Trophoblast cell (in vitro differentiated cells and primary cell): ENCODE results near the gene EGFL8.

Experiments used
- DNase-seq, 2 donors: peaks; one replicate each; pipeline ENCODE4 v3.0.0-alpha.2; 2016
- H2AFZ ChIP-seq: 2 replicates; pipeline ENCODE4 v1.6.1; 2013; ENCODE audit warnings: low read length, moderate library complexity, mild to moderate bottlenecking; ENCODE audit not compliant: insufficient read depth, poor library complexity
- H2AK5ac ChIP-seq: 2 replicates; pipeline ENCODE4 v1.6.1; 2013; ENCODE audit warnings: mild to moderate bottlenecking, low read length
- H2BK120ac ChIP-seq: 2 replicates; pipeline ENCODE4 v1.6.1; 2013; ENCODE audit warnings: low read length, mild to moderate bottlenecking, moderate library complexity; ENCODE audit not compliant: insufficient read depth, poor library complexity
- H2BK12ac ChIP-seq: 2 replicates; pipeline ENCODE4 v1.6.1; 2013; ENCODE audit warnings: mild to moderate bottlenecking, low read length, moderate library complexity
- H2BK5ac ChIP-seq: 2 replicates; pipeline ENCODE4 v1.6.1; 2013; ENCODE audit warnings: low read length, low read depth, moderate library complexity, mild to moderate bottlenecking; ENCODE audit not compliant: poor library complexity
- H3K14ac ChIP-seq: 2 replicates; pipeline ENCODE4 v1.6.1; 2013; ENCODE audit warnings: mild to moderate bottlenecking, low read length
- H3K18ac ChIP-seq: 2 replicates; pipeline ENCODE4 v1.6.1; 2013; ENCODE audit warnings: mild to moderate bottlenecking, low read length
- H3K23ac ChIP-seq: 2 replicates; pipeline ENCODE4 v1.6.1; 2013; ENCODE audit warnings: low read length
- H3K27ac ChIP-seq: 2 replicates; pipeline ENCODE4 v1.5.1; 2013; ENCODE audit warnings: low read depth, mild to moderate bottlenecking, inconsistent platforms, low read length, moderate library complexity
- H3K27me3 ChIP-seq: 2 replicates; pipeline ENCODE4 v1.6.1; 2013; ENCODE audit warnings: inconsistent platforms, mild to moderate bottlenecking, low read length, moderate library complexity; ENCODE audit not compliant: insufficient read depth
- H3K36me3 ChIP-seq, 2 experiments: 1 replicate in 1 of 2; 2 replicates in 1 of 2; pipeline ENCODE4 v1.6.1; 2013; ENCODE audit warnings: low read length in 2 of 2, mild to moderate bottlenecking in 2 of 2, moderate library complexity in 1 of 2; ENCODE audit not compliant: insufficient read depth in 2 of 2, control insufficient read depth in 1 of 2
- H3K4ac ChIP-seq: 2 replicates; pipeline ENCODE4 v1.6.1; 2013; ENCODE audit warnings: low read depth, mild to moderate bottlenecking, low read length, moderate library complexity
- H3K4me1 ChIP-seq, 2 experiments: 1 replicate in 1 of 2; 2 replicates in 1 of 2; pipeline ENCODE4 v1.6.1; 2013; ENCODE audit warnings: low read length in 2 of 2, mild to moderate bottlenecking in 2 of 2, moderate library complexity in 1 of 2; ENCODE audit not compliant: insufficient read depth in 2 of 2, control insufficient read depth in 1 of 2
- H3K4me2 ChIP-seq: 2 replicates; pipeline ENCODE4 v1.6.1; 2013; ENCODE audit warnings: inconsistent platforms, mild to moderate bottlenecking, low read length, moderate library complexity
- H3K4me3 ChIP-seq: 2 replicates; pipeline ENCODE4 v1.5.1; 2013; ENCODE audit warnings: mild to moderate bottlenecking, low read depth, low read length, inconsistent platforms
- H3K79me1 ChIP-seq: one replicate; pipeline ENCODE4 v1.6.1; 2013; ENCODE audit warnings: low read length
- H3K79me2 ChIP-seq: 2 replicates; pipeline ENCODE4 v1.6.1; 2013; ENCODE audit warnings: low read length, mild to moderate bottlenecking; ENCODE audit not compliant: control insufficient read depth, insufficient read depth, poor library complexity
- H3K9ac ChIP-seq: 2 replicates; pipeline ENCODE4 v1.6.1; 2013; ENCODE audit warnings: mild to moderate bottlenecking, low read length
- H3K9me3 ChIP-seq: 2 replicates; pipeline ENCODE4 v1.6.1; 2013; ENCODE audit warnings: low read depth, mild to moderate bottlenecking, control low read depth, inconsistent platforms, low read length; ENCODE audit not compliant: insufficient read depth
- H4K12ac ChIP-seq: 2 replicates; pipeline ENCODE4 v1.6.1; 2013; ENCODE audit warnings: low read depth, mild to moderate bottlenecking, low read length, moderate library complexity
- H4K8ac ChIP-seq: 2 replicates; pipeline ENCODE4 v1.6.1; 2013; ENCODE audit warnings: low read depth, mild to moderate bottlenecking, low read length, moderate library complexity
- H4K91ac ChIP-seq: one replicate; pipeline ENCODE4 v1.6.1; 2013; ENCODE audit warnings: low read depth, mild to moderate bottlenecking, low read length, moderate library complexity
- WGBS: extraction: QIAGEN DNeasy Blood & Tissue Kit; methylation state at CpG from one replicate; pipeline ENCODE4 v1.1.7; 2013; ENCODE audit warnings: missing lambda C conversion rate; ENCODE audit not compliant: insufficient read length, insufficient coverage; ENCODE audit errors: extremely low coverage; 5-methylcytosine and 5-hydroxymethylcytosine counted together

The EGFL8 gene

DNA sequence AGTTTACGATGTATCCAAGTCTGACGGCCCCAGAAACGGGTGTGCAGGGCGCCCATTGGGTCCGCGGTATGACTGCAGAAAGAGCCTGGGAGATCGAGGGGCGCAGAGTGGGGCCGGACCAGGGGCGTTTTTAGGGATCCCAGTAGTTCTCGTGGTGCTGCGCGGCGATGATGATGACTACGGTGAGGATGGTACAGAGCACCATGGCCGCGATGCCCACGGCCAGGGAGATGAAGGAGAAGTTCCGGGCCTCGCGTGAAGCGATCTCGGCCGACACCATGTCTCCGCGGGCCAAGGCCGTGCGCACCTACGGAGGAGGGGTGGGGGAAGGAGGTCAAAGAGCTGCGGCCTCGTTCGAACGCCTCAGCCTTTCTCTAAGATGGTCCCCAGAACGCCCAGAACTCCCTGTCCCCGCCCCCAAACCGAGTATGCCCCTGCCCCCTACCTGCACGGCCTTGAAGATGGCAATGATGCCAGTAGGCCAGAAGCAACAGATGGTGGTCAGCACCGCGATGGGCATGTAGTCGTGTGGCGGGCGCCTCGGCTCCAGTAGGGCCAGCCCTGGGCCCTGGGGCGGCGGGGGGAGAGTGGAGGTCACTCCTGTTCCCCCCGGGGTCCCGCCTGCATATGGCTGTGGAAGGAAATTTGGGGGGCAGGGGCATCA, 15.2 kb upstream of the EGFL8 start:
- no peak overlapping the region for H3K27ac ChIP-seq
- H2AFZ ChIP-seq = no peak overlapping the region
- no peak overlapping the region for H3K9ac ChIP-seq
- peaks cover 11% of the 10 kb centered on the region for H3K79me2 ChIP-seq
- H4K12ac ChIP-seq = no peak overlapping the region
- H3K9me3 ChIP-seq = peaks cover 3% of the 10 kb centered on the region
- H3K36me3 ChIP-seq = no peaks in the 10 kb centered on the region
- H2AK5ac ChIP-seq = no peak overlapping the region
- H3K4me3 ChIP-seq = no peak overlapping the region
- no CpG with 5 or more reads among the region's 47 CpGs for WGBS
- H2BK12ac ChIP-seq = no peak overlapping the region
- H3K23ac ChIP-seq = no peak overlapping the region
- no peak overlapping the region for H3K4me2 ChIP-seq
- H2BK120ac ChIP-seq = no peak overlapping the region
- H4K91ac ChIP-seq = no peak overlapping the region
- no peak overlapping the region for H3K18ac ChIP-seq
- DNase-seq = no peak
- peaks cover 8% of the 10 kb centered on the region in 2 experiments for H3K4me1 ChIP-seq
- H3K79me1 ChIP-seq = peaks cover 16% of the 10 kb centered on the region
- H2BK5ac ChIP-seq = no peak overlapping the region
- H3K4ac ChIP-seq = no peak overlapping the region
- no peak overlapping the region for H3K14ac ChIP-seq
- H3K27me3 ChIP-seq = peaks cover 20% of the 10 kb centered on the region
- H4K8ac ChIP-seq = no peak overlapping the region

DNA sequence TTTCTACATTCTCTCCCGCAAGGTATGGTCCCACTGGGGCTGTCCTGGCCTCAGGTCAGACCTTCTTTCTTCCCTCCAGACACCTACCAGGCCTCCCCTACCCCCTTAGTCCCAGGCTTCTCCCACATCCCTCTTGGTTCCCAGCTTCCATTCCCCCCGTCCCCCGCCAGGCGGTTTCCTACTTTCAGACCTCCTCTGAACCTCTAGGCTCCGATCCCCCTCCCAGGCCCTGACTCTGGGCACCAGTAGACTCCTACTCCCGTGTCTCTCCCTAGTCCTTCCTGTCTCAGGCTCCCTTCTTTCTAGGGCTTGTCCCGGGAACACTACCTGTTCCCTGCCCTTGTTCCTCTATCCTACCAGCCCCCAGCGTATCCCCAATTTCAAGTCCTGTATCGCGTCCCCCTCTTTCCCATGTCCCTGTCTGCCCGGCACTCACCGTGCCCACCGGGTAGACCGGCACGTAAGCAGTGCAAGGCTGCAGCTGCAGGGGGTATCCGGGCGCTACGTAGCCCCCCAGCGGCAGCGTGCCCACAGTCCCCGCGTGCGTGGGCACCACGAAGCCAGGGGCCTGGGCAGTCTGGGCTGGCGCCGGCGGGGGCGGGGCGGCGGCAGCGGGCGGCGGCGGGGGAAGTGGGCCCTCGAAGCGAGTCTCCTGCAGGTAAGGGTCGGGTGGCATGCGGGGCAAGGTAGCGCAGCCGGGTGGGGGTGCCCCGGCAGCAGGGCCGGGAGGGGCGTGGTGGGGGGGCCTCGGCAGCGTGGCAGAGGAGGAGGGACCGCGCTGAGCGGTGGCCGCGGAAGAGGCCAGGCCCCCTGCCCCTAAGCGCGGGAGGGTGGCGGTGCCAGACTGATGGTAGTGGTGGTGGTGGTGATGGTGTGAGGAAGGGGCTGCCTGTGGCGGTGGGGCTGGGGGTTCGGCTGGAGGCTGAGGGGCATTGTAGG, 14.2 kb upstream of the EGFL8 start:
- H3K9me3 ChIP-seq = peaks cover 3% of the 10 kb centered on the region
- H2BK12ac ChIP-seq = no peak overlapping the region
- no peak overlapping the region for H3K4ac ChIP-seq
- H3K4me3 ChIP-seq = no peak overlapping the region
- H4K12ac ChIP-seq = no peak overlapping the region
- no peak for DNase-seq
- no peak overlapping the region for H3K14ac ChIP-seq
- peak overlapping the region; percentile 49 for H3K4me2 ChIP-seq
- H2BK120ac ChIP-seq = no peak overlapping the region
- no peak overlapping the region for H2BK5ac ChIP-seq
- no peak overlapping the region for H2AK5ac ChIP-seq
- no peak overlapping the region for H3K23ac ChIP-seq
- peaks cover 14% of the 10 kb centered on the region for H3K79me2 ChIP-seq
- peaks cover 10 to 13% of the 10 kb centered on the region in 2 experiments for H3K4me1 ChIP-seq
- peaks cover 19% of the 10 kb centered on the region for H3K79me1 ChIP-seq
- no peak overlapping the region for H2AFZ ChIP-seq
- no peak overlapping the region for H4K91ac ChIP-seq
- no peak overlapping the region for H3K9ac ChIP-seq
- WGBS = no CpG with 5 or more reads among the region's 55 CpGs
- no peak overlapping the region for H3K27ac ChIP-seq
- no peaks in the 10 kb centered on the region for H3K36me3 ChIP-seq
- H3K27me3 ChIP-seq = peaks cover 20% of the 10 kb centered on the region
- no peak overlapping the region for H3K18ac ChIP-seq
- peak overlapping the region; percentile 17 for H4K8ac ChIP-seq

DNA sequence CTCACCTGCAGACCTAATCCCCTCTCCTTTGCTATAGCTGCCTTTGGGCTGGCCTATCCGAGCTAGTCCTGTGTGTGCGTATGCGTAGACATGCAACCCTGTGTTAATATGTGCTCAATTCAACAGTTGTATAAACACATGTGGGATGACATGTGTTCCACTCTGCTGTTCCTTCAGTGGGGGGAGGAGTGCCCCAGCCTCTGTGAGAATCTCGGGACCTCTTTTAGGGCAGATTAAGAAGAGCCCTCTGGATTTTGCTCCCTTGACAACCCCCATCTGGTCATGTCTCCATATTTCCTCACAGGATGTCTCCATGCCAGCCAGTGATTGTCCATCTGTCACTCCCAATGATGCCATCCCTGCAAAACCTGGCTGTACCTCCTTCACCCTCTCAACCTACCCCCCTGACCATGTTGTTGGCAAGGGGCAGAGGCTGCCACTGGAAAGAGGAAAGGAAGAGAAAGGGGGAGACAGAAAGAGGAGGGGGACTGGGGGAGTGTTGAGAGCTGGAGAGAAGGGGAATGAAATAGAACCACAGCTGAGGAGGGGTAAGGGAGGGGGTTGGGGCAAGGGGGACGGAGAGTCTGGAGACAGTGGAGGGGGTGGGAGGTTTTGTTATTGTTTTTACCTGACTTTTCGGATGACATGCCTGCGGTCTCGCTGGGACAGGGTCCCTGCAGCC, 13.1 kb upstream of the EGFL8 start:
- Histone ChIP-seq H3K4me1 (peaks cover 10 to 13% of the 10 kb centered on the region in 2 experiments), H3K27ac (no peak overlapping the region), H2BK120ac (no peak overlapping the region), H4K91ac (no peak overlapping the region), H3K14ac (no peak overlapping the region), H3K23ac (no peak overlapping the region), H3K27me3 (peaks cover 20% of the 10 kb centered on the region), H2BK12ac (no peak overlapping the region), H2AK5ac (no peak overlapping the region), H2AFZ (no peak overlapping the region), H3K4ac (no peak overlapping the region), H3K79me2 (peaks cover 14% of the 10 kb centered on the region), H3K4me3 (no peak overlapping the region), H3K9ac (no peak overlapping the region), H3K4me2 (no peak overlapping the region), H4K12ac (no peak overlapping the region), H2BK5ac (no peak overlapping the region), H3K79me1 (peaks cover 19% of the 10 kb centered on the region), H3K36me3 (peaks cover 6 to 8% of the 10 kb centered on the region in 2 experiments), H4K8ac (no peak overlapping the region), H3K18ac (no peak overlapping the region), H3K9me3 (peaks cover 3% of the 10 kb centered on the region)
- WGBS = no CpG with 5 or more reads among the region's 8 CpGs
- no peak for DNase-seq
